Osteoblast (primary cell): Measurements from ENCODE around the gene FNDC11. TPM values are rescaled to one million over a fixed set of nuclear protein-coding genes. Genes with fewer than 3 reads are reported as not detected.

Source experiments
- DNase-seq: peaks from one replicate; pipeline ENCODE4 v3.0.0; 2011; ENCODE audit warnings: low spot score, mixed read lengths; ENCODE audit not compliant: insufficient read length; ENCODE audit errors: missing footprints
- H2AFZ ChIP-seq: 2 replicates; pipeline ENCODE4 v1.6.0; 2011; ENCODE audit warnings: mild to moderate bottlenecking, low read length
- H3K27ac ChIP-seq: 2 replicates; pipeline ENCODE4 v1.5.1; 2011; ENCODE audit warnings: mild to moderate bottlenecking, low read depth, low read length, moderate library complexity
- H3K27me3 ChIP-seq: 2 replicates; pipeline ENCODE4 v1.6.0; 2012; ENCODE audit warnings: mild to moderate bottlenecking, control low read depth, inconsistent platforms, low read length, moderate library complexity; ENCODE audit not compliant: insufficient read depth
- H3K36me3 ChIP-seq: 2 replicates; pipeline ENCODE4 v1.5.1; 2011; ENCODE audit warnings: mild to moderate bottlenecking, low read length, control low read depth, moderate library complexity; ENCODE audit not compliant: insufficient read depth
- H3K4me1 ChIP-seq: 2 replicates; pipeline ENCODE4 v1.5.1; 2011; ENCODE audit warnings: mild to moderate bottlenecking, low read length, control low read depth, moderate library complexity; ENCODE audit not compliant: insufficient read depth
- H3K4me2 ChIP-seq: 2 replicates; pipeline ENCODE4 v1.6.0; 2011; ENCODE audit warnings: mild to moderate bottlenecking, low read length; ENCODE audit not compliant: insufficient read depth
- H3K4me3 ChIP-seq: fragments of 200-600 bp; sonication (generic); 3 replicates; pipeline ENCODE4 v1.5.1; 2012; ENCODE audit warnings: mild to moderate bottlenecking, low read length, inconsistent platforms; ENCODE audit not compliant: insufficient read depth
- H3K79me2 ChIP-seq: 2 replicates; pipeline ENCODE4 v1.6.0; 2012; ENCODE audit warnings: mild to moderate bottlenecking, low read length, control low read depth, inconsistent platforms; ENCODE audit not compliant: insufficient read depth
- H3K9me3 ChIP-seq: 2 replicates; pipeline ENCODE4 v1.5.1; 2011; ENCODE audit warnings: low read depth, low read length, control low read depth
- H4K20me1 ChIP-seq: 2 replicates; pipeline ENCODE4 v1.6.0; 2012; ENCODE audit warnings: mild to moderate bottlenecking, low read length, control low read depth; ENCODE audit not compliant: insufficient read depth
- total RNA-seq: library from RNA; depleted of rRNA; stranded (reverse); fragments of >200 nt; gene quantifications from 2 replicates; pipeline ENCODE4 v1.2.3, GENCODE V29; 2012
- TF ChIP-seq, protein P1 (sequence below): IDR thresholded peaks from 2 replicates; pipeline ENCODE4 v1.5.1; 2011; ENCODE audit warnings: mild to moderate bottlenecking, low read depth, low read length, moderate library complexity; ENCODE audit errors: extremely low read depth

Gene FNDC11
- total RNA-seq, 1 donor, result not detected

DNA sequence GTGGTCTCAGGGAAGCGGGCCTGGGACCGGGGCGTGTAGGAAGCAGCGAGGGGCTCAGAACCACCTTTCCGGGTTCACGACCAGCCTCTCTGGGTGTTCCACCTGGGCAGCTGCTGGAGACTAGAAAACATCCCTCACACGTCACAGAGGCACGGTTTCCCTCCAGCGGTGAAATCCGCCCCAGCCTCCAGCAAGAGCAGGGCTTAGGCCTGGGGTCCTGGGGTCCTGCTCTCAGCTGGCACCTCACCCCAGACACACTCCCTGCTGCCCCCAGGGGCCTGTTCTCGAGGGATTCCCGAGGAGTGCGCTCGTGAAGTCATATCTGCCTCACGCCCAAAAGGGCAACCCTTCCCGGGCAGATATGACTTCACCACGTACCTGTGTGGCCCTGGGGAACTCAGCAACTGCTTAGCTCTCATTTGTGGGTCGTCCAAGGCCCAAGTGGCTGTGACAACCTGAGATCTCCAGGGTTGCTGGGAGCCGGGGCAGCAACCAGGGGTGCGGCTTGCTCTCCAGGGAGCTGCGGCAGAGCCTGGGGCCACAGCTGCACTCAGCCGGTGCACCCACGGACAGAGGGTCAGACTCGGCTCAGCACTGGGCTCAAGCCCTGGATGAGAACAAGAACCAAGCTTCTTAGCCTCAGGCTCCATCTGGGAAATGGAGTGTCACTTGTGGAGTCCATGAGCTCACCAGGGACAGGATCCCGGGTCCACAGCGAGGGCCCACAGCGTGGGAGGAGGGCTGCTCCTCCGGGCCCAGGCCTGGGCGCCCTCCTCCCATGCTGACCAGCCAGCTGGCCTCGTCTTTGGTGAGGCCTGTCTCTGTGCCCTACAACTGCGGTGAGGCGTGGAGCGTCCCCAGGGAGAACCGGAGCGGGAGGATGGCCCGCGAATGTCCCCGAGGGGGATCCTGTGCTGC, 661 bp downstream of the FNDC11 start:
- H4K20me1 ChIP-seq, result no peaks in the 10 kb centered on the region
- no peaks in the 10 kb centered on the region for H3K79me2 ChIP-seq
- TF ChIP-seq, protein P1, sequence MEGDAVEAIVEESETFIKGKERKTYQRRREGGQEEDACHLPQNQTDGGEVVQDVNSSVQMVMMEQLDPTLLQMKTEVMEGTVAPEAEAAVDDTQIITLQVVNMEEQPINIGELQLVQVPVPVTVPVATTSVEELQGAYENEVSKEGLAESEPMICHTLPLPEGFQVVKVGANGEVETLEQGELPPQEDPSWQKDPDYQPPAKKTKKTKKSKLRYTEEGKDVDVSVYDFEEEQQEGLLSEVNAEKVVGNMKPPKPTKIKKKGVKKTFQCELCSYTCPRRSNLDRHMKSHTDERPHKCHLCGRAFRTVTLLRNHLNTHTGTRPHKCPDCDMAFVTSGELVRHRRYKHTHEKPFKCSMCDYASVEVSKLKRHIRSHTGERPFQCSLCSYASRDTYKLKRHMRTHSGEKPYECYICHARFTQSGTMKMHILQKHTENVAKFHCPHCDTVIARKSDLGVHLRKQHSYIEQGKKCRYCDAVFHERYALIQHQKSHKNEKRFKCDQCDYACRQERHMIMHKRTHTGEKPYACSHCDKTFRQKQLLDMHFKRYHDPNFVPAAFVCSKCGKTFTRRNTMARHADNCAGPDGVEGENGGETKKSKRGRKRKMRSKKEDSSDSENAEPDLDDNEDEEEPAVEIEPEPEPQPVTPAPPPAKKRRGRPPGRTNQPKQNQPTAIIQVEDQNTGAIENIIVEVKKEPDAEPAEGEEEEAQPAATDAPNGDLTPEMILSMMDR, result no peak
- H3K27ac ChIP-seq, result no peak overlapping the region
- H3K4me2 ChIP-seq, result no peak overlapping the region
- H3K27me3 ChIP-seq, result peaks cover under 1% of the 10 kb centered on the region
- H3K4me3 ChIP-seq, result no peak overlapping the region
- DNase-seq, result no peak
- H3K4me1 ChIP-seq, result no peaks in the 10 kb centered on the region
- H2AFZ ChIP-seq, result no peak overlapping the region
- H3K36me3 ChIP-seq, result no peaks in the 10 kb centered on the region
- H3K9me3 ChIP-seq, result no peaks in the 10 kb centered on the region

DNA sequence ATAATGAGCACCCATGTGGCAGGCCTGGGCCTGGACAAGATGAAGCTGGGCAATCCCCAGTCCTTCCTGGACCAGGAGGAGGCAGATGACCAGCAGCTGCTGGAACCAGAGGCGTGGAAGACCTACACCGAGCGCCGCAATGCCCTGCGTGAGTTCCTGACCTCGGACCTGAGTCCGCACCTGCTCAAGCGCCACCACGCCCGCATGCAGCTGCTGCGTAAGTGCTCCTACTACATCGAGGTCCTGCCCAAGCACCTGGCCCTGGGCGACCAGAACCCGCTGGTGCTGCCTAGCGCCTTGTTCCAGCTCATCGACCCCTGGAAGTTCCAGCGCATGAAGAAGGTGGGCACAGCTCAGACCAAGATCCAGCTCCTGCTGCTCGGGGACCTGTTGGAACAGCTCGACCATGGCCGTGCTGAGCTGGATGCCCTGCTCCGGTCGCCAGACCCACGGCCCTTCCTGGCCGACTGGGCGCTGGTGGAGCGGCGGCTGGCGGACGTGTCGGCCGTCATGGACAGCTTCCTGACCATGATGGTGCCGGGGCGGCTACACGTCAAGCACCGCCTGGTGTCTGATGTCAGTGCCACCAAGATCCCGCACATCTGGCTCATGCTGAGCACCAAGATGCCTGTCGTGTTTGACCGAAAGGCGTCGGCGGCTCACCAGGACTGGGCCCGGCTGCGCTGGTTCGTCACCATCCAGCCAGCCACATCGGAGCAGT, 1.9 kb downstream of the FNDC11 start:
- Histone ChIP-seq H3K4me2 (no peak overlapping the region), H3K9me3 (no peaks in the 10 kb centered on the region), H3K4me3 (no peak overlapping the region), H2AFZ (no peak overlapping the region), H3K36me3 (no peaks in the 10 kb centered on the region), H4K20me1 (no peaks in the 10 kb centered on the region), H3K27ac (no peak overlapping the region), H3K27me3 (no peaks in the 10 kb centered on the region), H3K4me1 (no peaks in the 10 kb centered on the region), H3K79me2 (no peaks in the 10 kb centered on the region)
- TF ChIP-seq, protein P1, result no peak
- DNase-seq, result no peak

DNA sequence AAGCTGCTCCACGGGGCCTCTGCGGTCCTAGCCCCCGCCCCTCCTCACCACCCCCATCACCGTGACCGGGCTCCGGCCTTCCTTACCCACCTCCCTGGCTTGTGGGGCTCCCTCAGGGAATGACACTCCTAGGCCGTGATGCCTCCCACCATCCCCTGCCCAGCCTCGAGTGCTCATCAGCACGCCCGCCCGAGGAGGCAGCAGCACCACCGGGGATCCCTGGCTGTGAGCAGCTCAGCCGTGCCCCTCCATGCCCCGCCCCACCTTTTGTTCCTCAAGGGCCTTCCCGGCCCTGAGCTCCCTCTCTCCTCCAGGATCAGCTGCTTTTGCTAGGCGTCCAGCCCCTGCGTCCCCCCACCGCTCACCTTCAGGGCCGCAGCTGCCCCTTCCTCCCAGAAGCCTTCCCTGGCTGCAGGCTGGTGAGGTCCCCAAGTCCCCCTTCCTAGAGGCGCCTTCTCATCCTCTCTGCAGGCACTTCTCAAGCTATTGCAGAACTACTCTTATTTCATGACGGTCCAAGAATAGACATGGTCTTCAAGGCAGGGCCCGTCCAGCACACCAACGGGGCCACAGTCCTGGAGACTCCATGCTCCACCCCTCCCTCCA, 3.0 kb downstream of the FNDC11 start:
- TF ChIP-seq, protein P1, result no peak
- Histone ChIP-seq H2AFZ (no peak overlapping the region), H3K79me2 (no peaks in the 10 kb centered on the region), H3K9me3 (no peaks in the 10 kb centered on the region), H3K4me2 (no peak overlapping the region), H3K27me3 (no peaks in the 10 kb centered on the region), H3K36me3 (no peaks in the 10 kb centered on the region), H3K4me3 (no peak overlapping the region), H3K27ac (no peak overlapping the region), H4K20me1 (no peaks in the 10 kb centered on the region), H3K4me1 (no peaks in the 10 kb centered on the region)
- DNase-seq, result no peak
